GM21390 (cell line): Measurements from ENCODE around the gene EMD.
"Not testable (repeated sequence)": the region's sequence is repeated elsewhere in the genome, so short reads cannot be mapped to it uniquely, and the experiment has no call there.

ENCODE experiments used
- ATAC-seq: cut with Tn5 transposase; IDR thresholded peaks from one replicate; pipeline ENCODE4 v1.9.1; 2021; ENCODE audit not compliant: unreplicated experiment

The EMD gene

DNA sequence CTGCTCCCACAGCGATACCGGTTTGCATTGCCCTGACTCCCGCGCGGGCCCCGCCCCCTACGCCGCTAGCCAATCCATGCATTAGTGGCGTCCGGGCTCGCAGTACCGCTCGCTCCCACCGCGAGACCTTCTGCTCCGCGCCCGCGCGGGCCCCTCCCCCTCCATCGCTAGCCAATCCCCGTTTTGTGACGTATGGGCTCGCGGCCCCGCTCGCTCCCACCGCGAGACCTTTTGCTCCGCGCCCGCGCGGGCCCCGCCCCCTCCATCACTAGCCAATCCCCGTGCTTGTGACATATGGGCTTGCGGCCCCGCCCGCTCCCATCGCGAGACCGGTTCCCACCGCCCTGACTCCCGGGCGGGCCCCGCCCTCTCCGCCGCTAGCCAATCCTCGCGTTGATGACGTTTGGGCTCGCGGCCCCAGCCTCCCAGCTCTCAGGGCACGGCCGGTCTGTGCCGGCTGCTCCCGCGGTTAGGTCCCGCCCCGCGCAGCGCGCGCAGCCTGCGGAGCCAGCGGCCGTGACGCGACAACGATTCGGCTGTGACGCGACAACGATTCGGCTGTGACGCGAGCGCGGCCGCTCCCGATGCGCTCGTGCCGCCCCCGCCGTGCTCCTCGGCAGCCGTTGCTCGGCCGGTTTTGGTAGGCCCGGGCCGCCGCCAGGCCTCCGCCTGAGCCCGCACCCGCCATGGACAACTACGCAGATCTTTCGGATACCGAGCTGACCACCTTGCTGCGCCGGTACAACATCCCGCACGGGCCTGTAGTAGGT is at the start of gene EMD:
Gene EMD (plus strand): TSS at position 497 of the 770 bp plus-strand sequence. CDS start 190 bp downstream, at position 687.
- ATAC-seq, result peak; percentile 78

DNA sequence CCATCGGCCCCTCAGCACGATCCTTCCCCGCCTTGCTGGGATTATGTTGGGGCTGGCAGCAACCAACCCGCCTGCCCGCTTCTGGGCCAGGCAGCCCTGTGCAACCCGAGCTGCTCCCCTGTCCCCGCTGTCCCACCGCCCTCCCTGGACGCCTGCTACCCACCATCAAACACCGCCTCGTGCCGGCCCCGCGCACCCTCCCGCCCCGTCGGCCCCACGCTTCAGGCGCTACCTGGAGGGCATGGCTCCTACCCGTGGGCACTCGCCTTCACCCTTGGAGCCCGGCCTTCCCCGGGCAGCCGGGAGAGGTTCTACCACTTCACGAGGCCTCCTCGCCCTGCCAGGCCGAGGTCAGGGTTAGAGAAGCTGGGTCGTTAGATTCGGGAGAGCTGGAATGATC is 46.5 kb upstream of the EMD start:
- ATAC-seq, result no peak

DNA sequence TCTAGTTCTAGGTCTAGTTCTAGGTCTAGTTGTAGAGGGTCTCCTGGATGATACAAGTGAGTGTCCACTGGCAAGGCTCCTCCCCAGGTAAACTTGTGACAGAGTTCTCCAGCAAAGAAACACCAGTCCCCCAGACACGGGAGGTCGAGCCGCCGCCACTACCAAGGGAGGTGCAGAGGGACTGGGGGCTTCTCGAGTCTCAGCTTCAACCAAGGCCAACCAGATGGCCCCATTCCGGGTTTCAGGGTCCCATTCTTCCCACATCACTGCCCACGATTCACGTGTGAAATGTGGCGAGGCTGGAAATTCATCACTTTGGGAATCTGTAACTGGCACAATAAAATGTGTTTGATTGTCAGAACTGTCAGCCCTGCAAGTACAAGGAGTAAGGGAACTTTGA is 46.0 kb upstream of the EMD start:
- no peak for ATAC-seq

DNA sequence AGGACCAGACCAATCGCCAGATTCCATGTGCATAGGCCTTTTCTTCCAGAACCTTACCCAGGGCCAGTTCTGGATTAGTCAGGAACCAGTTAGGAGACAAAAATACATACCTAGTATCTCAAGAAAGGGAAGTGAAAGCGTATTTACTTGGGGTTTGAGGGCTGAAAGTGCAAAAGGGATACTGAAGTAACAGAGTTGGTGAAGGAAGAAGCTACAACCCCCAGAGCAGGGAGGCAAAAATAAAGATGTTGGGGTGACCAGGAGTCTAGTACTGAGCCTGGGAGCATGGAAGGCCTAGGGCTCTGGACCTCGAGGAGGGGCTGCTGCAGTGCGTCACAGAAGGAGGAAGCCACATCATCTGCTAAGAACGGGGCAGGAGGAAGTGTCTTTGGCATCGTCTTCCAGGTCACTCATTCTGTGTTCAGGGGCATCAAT is 45.2 kb upstream of the EMD start:
- ATAC-seq, result peak; percentile 77

DNA sequence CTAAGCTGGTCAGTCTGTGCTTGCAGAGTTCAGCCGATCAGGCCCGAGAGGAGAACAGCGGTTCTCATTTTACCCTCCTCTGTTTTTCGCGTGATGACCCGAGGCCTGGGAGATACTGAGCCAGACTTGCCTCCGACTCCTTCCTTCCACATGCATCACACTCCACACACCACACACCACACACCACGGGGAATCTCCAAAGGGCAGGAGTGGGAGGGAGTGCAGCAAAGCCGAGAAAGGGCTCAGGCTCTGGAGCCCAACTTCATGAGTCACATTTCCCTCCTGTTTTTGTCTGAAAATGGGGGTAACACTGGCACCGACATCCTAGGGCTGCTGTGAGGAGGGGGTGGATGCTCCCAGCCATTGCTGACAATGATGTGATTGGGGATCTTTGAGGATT is 44.6 kb upstream of the EMD start:
- no peak for ATAC-seq

DNA sequence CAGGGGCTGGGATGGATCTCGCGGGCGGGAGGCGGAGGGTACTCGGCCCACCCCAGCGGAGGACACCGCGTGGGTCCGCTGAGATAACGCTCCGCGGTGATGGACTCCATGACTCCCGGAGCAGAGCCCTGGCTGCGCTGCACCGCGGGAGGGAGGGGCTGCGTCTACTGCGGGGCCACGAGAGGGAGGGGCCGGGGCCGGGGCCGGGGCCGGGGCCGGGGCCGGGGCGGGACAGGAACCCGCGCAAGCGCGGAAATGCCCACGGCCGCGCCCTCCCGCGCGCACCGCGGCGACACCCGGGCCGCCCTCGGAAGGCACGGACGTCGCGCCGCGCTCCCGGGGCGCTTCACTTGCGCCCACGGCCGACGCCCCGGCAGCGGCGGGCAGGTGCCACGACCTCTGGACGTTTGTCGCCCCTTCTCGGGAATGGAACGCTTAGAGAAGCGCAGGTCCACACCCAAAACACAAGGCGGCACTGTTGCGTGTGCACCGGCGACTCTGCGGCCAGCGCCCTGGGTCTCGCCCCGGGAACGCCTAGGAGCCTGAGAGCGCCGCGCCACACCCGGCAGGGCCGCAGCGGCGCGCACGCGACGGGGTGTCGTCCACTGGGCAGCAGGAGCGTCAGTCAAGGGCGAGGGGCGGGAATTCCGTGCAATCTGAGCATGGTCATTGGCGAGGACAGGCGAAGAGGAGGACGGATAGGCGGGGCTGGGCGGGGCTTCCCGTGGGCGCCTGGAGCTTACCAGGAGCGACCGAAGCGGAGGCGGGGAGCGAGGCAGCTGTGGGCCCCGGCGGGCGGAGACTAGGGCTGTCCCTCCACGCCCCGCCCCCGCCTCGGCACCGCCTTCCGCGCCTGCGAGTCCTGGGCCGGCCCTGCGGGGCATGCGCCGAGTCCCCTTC is 37.4 kb upstream of the EMD start:
- peak; percentile 75 for ATAC-seq

DNA sequence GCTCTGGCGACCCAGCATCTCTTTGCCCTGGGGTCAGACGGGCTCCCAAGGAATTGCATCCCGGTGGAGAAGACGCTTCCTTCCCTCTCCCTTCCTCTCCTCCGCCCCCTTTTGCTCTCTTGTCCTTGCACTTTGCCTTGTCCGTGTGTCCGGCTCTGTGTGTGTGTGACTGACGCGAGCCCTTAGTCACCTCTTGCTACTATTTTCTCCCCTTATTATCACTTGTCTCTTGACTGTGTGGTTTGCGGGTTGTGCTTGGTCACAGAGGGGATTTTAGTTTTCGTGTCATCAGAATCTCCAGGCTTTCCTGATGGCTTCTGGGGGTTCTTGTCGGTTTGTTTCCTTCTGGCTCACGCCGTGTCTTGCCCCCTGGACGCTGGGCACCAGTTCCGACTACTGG is 36.0 kb upstream of the EMD start:
- ATAC-seq, result not testable (repeated sequence)

DNA sequence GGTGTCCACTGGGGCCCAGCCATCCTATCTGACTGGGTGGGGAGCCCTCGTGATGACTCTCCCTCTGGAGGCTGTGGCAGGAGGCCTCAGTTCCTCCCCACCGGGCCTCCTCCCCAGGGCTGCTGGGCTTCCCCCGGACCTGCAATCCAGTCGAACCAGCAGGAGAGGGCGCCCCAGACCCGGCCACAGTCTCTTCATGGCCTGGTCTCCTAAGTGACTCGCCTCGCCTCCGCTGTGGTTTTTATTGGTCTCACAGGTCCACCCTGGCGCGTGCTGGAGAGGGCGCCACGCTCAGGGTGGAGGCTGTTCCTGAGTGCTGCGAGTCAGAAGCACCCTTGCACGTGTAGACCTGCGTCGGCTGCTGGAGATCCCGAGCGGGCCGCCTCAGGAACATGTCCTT is 35.5 kb upstream of the EMD start:
- not testable (repeated sequence) for ATAC-seq

DNA sequence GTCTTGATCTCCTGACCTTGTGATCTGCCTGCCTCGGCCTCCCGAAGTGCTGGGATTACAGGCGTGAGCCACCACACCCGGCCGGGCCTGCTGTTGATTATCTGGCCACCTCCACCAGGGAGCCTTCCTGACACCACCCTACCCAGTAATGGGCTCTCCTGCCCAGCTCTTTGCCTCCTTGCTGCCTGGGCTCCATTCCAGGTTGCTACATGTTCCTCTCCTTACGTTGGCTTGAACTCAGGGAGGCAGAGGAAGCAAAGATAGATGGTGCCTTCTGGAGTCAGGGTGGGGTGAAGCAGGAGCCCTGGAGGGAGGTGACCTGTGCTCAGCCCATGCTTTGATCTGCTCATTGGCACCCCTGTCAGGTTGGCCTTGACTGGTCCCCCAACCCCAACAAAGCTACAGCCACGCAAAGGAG is 31.0 kb upstream of the EMD start:
- ATAC-seq, result no peak

DNA sequence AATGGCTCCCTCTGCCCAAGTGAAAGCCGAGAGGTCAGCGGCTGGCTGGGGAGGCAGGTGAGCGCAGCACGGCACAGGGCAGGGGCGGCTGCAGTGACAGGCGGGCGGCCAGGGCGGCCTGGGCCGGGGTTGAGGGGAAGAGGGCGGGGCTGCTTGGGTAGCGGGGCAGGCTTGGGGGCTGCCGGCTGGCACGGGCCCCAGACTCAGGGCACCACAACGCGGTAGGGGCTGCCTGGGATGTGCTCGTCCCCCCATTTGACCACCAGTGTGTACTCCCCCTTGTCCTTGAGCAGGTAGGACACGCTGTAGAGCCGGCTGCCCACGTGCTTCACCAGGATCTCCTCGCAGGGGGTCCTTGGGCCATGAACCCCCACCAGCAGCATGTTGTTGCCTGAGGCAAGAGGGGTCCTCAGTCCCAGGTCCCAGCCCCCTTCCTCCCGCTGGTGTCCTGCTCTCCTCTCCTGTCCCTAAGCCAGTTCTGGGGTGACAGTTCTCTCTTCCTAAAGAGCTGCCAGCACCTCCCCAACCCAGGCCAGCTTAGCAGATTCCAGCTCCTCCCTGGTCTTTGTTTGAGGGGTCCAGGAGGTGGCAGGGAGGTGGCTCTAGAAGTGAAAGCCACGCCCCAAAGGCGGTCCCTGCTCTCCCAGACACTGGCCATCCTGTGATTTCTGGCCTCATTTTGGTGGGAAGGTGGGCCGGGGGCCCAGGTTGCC is 30.3 kb upstream of the EMD start:
- ATAC-seq, result no peak

DNA sequence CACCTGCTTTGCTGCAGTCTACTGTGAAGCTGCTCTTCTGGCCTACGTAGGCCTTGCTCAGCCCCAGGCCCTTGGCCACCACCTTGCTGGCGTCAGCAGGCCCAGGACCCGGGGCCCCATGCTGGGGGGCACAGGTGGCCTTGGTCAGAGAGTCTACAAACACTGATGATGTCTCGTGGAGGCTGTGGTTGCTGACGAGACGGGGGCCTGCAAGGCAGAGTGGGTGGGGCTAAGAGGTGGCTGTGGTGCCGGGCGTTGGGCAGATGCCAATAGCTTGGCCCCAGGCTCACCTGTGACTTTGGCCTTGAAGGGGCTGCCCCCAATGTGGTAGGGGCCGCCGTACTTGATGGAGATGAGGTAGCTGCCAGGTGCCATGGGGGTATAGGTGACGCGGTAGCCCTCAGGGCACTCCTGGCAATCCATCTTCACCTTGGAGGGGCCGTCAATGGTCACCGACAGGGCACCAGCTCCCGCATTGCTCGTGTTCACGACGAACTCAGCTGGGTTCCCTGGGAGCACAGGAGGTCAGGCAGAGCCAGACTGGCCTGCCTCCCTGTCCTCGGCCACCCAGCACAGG is 29.6 kb upstream of the EMD start:
- ATAC-seq, result no peak

DNA sequence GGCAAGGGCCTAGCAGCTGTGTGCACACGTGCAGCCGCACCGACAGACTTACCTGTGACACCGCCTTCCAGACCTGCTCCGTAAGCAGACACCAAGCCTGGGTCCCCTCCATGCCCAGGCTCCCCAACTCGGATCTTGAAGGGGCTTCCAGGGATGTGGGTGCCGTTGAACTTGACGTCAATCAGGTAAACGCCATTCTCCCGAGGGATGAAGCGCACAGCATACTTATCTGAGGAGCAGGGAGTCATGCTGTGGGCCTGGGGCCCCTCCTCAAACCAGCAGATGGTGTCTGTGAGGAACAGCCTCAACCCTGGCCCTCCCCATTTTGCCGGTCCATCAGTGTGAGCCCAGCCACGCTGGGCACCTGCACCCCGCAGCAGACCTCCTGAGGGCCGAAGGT is 29.1 kb upstream of the EMD start:
- no peak for ATAC-seq

DNA sequence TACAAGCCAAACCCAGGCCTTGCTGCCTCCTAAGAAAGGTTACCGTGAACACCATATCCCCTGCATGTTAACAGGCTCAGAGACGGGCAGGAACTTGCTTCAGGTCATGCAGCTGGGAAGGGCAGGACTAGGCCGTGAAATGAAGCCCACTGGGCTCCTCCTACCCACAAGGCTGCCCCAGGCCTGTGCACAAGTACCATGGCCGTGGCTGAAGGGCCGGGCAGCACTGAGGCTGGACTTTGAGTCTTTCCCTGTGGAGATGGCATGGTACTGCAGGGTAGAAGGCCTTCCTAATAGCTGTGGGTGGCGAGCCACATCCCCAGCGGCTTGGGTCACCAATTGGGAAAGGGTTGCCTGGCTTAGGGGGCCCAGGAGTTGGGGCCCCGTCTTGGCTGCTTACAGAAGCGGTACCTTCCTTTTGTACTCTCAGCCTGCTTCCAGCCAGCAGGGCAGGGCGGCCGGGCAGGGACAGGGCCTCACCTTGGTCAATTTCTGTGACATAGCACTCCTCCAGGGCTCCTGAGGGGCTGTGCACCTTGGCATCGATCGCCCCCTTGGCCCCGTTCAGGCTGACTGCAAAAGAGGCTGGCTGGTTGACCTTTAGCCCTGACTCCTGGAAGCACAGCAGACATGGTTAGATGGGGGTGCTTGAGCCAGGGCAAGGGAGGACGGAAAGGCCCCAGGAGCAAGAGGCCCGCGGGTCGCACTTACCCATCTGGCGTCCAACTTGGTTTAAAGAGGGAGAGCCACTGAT is 28.5 kb upstream of the EMD start:
- ATAC-seq, result no peak

DNA sequence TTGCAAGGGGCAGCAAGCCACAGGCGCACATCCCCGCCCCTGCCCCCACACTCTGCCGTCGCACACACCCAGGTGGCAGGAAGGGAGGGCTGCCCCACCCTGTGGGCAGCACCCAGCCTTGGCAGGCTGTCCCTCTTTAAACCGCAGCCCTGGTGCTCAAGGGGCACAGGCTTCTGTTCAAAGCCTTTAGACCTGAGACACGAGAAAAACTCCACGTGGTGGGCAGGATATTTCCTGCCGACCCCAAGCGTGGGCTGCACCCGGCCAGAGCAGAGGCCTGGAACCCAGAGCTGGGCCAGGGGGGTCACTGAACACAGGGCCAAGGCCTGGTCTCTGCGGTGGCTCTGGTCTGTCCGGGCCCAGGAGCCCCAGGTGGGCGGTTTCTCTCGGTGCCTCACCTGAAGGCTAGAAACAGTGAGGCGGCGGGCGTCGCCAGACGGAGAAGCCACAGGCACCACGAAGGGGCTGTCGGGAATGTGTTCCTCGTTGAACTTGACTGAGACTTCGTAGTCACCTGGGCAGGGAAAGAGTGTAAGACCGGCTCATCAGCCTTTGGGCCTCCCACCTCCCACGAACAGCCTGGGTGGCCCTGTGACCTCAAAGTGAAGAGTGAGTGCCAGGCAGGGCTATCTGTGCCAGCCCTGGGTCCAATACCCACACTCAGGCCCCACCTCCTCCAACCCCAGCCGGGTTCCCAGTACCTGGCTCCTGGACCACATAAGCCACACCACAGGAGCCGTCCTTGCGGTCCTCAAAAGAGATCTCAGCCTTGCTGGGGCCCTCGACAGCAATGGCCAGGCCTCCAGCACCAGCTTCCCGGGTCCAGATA is 27.7 kb upstream of the EMD start:
- ATAC-seq, result no peak

DNA sequence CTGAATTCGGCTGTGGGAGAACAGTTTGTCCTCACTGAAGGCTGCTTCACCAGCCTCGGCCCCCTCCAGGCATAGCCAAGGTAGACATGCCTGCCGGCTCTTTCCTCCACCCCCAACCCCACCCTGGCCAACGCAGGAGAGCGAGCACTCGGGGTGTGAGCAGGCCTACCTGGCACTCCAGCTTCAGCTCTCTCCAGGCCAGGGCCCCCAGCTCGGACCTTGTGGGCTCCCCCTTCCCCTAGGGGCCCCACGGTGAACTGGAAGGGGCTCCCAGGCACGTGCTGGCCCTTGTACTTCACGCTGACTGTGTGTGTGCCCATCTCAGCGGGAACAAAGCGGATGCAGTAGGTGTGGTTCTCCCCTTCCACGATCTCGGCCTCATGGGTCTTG is 27.1 kb upstream of the EMD start:
- ATAC-seq, result no peak

DNA sequence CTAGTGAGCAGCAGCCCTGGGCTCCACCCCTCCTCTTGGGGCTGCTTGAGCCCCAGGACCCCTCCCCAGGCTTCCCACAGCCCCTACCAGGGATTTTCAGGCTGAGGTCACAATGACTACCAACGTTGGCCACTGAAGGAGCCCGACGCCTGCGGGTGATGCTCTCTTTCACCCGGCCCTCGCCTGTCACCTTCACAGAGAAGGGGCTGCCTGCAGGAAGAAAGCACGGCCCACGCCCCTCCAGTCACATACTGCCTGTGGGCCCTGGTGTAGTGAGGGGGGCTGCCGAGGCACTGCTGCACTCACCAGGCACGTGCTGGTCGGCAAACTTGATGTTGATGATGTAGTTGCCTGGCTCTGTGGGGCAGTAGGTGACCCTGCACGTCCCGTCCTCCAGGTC is 26.6 kb upstream of the EMD start:
- ATAC-seq, result no peak

DNA sequence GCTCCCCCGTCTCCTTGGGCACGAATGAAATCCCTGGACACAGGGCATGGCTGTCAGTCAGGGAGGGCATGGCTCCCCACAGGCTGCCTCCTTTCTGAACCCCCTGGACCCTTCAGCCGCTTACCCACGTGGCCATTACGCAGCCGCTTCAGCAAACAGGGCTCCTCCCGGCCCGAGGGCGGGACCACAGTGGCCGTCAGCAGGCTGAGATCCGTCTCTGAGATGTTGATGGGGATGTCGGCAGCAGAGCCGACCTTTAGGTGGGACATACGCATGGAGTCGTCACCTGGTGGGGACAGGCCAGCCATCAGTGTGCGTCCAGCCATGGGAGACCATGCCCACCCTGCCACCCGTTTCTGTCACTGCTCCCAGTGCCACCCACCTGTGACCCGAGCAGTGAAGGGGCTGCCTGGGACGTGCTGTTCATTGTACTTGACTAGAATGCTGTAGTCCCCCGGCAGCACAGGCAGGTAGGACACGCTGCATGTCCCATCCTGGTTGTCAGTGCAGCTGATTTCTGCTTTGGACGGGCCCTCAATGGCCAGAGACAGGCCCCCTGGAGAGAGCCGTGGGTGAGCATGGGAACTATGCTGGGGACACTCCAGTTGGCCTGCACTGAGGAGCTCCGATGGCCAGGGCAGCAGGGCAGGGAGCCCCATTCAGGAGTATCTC is 25.8 kb upstream of the EMD start:
- no peak for ATAC-seq

DNA sequence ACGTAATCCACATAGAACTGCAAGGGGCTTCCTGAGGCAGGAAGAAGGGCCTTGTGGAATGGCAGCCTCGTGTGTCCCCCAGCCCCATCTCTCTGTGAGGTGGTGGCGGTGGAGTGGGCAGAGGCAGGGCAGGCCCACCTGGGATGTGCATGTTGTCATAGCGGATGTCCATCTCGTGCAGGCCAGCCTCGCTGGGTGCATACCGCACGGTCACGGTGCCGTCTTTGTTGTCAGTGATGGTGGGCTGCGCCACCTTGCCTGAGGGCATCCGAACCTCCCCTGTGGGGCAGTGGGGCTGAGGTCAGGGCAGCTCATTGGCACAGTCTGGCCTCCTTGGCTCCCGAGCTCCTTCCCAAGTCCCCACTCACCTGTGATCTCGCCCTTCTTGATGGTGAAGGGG is 25.1 kb upstream of the EMD start:
- no peak for ATAC-seq

DNA sequence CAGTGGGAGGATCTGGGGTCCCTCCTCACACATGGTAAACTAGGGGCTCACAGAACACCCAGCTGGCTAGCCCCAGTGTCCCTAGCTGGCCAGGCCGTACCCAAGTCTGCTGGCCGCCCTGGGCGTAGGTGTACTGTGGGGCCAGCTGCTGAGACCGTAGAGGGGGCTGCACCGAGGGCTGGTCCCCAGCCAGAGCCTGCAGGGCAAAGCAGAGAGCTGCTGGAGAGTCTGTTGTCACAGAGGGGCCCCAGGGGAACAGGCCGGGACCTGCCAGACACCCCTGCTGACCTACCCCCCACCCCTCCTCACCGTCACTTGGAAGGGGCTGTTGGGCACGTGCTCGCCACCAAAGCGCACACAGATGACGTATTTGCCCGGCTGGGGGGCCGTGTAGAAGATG is 24.6 kb upstream of the EMD start:
- ATAC-seq, result no peak
